GM12891 (cell line): ENCODE measurements around the gene GGACT.

Experiments
- PAX5 ChIP-seq: IDR thresholded peaks from 2 replicates; pipeline ENCODE4 v1.6.1; 2011; ENCODE audit warnings: low read length, moderate library complexity, mild to moderate bottlenecking; ENCODE audit not compliant: insufficient read depth, severe bottlenecking
- POLR2A ChIP-seq: IDR thresholded peaks from 2 replicates; pipeline ENCODE4 v1.6.1; 2011; ENCODE audit warnings: low read depth, low read length, control low read depth
- POLR2AphosphoS5 ChIP-seq: IDR thresholded peaks from 2 replicates; pipeline ENCODE4 v1.6.1; 2011; ENCODE audit warnings: low read depth, low read length, control low read depth
- SPI1 ChIP-seq: IDR thresholded peaks from 2 replicates; pipeline ENCODE4 v1.6.1; 2011; ENCODE audit warnings: low read depth, low read length, control low read depth
- TAF1 ChIP-seq: IDR thresholded peaks from 2 replicates; pipeline ENCODE4 v1.6.1; 2011; ENCODE audit warnings: low read depth, low read length, control low read depth

GRCh38 chr13:100630555-100630954 is 42.0 kb upstream of the GGACT start:
- TF ChIP-seq POLR2AphosphoS5 (no peak), SPI1 (no peak), POLR2A (no peak), TAF1 (no peak), PAX5 (no peak)
